Measurements from ENCODE around the gene RGL1.

GRCh38 chr1:183881387-183882131, 76.6 kb downstream of the RGL1 start:
- TF ChIP-seq POLR2A (IDR thresholded peaks at IDR 0.05; ENCODE audit: low read depth, low read length) (no peak), POLR2AphosphoS5 (IDR thresholded peaks at IDR 0.05; ENCODE audit: low read depth, low read length) (no peak), TAF1 (IDR thresholded peaks at IDR 0.05; ENCODE audit: borderline replicate concordance, low read depth, low read length) (no peak)
